Activated CD4-positive, alpha-beta memory T cell treated with anti-CD3 and anti-CD28 coated beads, Interleukin-2, amount 10 ng/mL, durations not matched to agents 7 days and 5 days (primary cell): ENCODE results near the gene ST3GAL6. TPM values are rescaled to one million over a fixed set of nuclear protein-coding genes. Genes with fewer than 3 reads are reported as not detected.
"Not testable (repeated sequence)": the region's sequence is repeated elsewhere in the genome, so short reads cannot be mapped to it uniquely, and the experiment has no call there.

Experiments used
- CTCF ChIA-PET: fragments of 350-600 bp; sonication (Branson Sonifier 250); formaldehyde crosslinking; loops from one replicate; lab custom pipeline; 2021; ENCODE audit warnings: antibody characterized with exemption, inconsistent platforms; lab: Charles Lee
- POLR2A ChIA-PET: fragments of 350-600 bp; sonication (Branson Sonifier 250); formaldehyde crosslinking; loops from one replicate; lab custom pipeline; 2021; ENCODE audit warnings: antibody characterized with exemption; lab: Charles Lee
- DNase-seq: peaks from one replicate; pipeline ENCODE4 v3.0.0-alpha.2; 2020
- H3K27ac Mint-ChIP-seq: one replicate; pipeline ENCODE4 v1.8.0; 2021; ENCODE audit warnings: mild to moderate bottlenecking, mixed read lengths
- H3K27me3 Mint-ChIP-seq: one replicate; pipeline ENCODE4 v1.8.0; 2021; ENCODE audit warnings: mixed read lengths
- H3K36me3 Mint-ChIP-seq: one replicate; pipeline ENCODE4 v1.8.0; 2021; ENCODE audit warnings: low read depth, mixed read lengths
- H3K4me1 Mint-ChIP-seq: one replicate; pipeline ENCODE4 v1.8.0; 2021; ENCODE audit warnings: mixed read lengths
- H3K4me3 Mint-ChIP-seq: one replicate; pipeline ENCODE4 v1.8.0; 2021; ENCODE audit warnings: mild to moderate bottlenecking, mixed read lengths
- H3K9me3 Mint-ChIP-seq: one replicate; pipeline ENCODE4 v1.8.0; 2021; ENCODE audit warnings: mixed read lengths
- total RNA-seq, 2 experiments: library from RNA; stranded (reverse); gene quantifications; one replicate each; pipeline ENCODE4 v1.2.3, GENCODE V29; 2021

The ST3GAL6 gene
- total RNA-seq, 2 experiments from 2014 or later = not detected

DNA sequence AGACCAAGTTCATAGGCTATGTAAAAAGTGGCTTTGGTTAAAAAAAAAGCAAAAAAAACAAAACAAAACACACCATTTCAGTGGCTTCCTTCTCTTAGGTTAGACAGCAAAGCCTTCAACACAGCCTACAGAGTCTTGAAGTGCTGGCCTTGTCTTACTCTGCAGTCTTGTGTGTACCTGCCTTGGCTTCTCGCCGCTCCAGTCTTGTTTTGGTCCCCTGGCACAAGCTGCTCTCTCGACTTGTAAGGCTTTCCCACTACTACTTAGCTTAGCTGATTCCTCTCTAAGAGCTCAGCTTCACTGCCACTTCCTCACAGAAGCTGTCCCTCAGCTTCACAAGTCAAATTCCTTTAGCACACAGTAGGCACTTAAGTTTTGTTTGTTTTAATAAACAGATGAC lies 63.0 kb downstream of the ST3GAL6 start:
- DNase-seq = no peak
- CTCF ChIA-PET = interaction anchor here (2.3 kb wide), 1 partner anchor 9 kb away, joined by 11 read pairs; no protein-coding TSS in a partner anchor
- no peaks in the 10 kb centered on the region for H3K4me1 Mint-ChIP-seq

GRCh38 chr3:98827221-98827920 lies 64.2 kb downstream of the ST3GAL6 start:
- ChIA-PET POLR2A (no interaction called here), CTCF (interaction anchor here (2.3 kb wide), 1 partner anchor 10 kb away, joined by 11 read pairs; no protein-coding TSS in a partner anchor)
- no peak for DNase-seq
- H3K4me3 Mint-ChIP-seq = no peak overlapping the region
- H3K9me3 Mint-ChIP-seq = no peaks in the 10 kb centered on the region
- peaks cover 6% of the 10 kb centered on the region for H3K27me3 Mint-ChIP-seq
- H3K36me3 Mint-ChIP-seq = no peaks in the 10 kb centered on the region
- H3K4me1 Mint-ChIP-seq = no peaks in the 10 kb centered on the region
- no peak overlapping the region for H3K27ac Mint-ChIP-seq

More for the DNA sequence above, 63.0 kb downstream of the ST3GAL6 start:
- POLR2A ChIA-PET = no interaction called here
- H3K27me3 Mint-ChIP-seq = peaks cover 6% of the 10 kb centered on the region
- no peaks in the 10 kb centered on the region for H3K36me3 Mint-ChIP-seq
- H3K4me3 Mint-ChIP-seq = no peak overlapping the region
- no peak overlapping the region for H3K27ac Mint-ChIP-seq
- no peaks in the 10 kb centered on the region for H3K9me3 Mint-ChIP-seq

- peaks cover 6% of the 10 kb centered on the region for H3K27me3 Mint-ChIP-seq
Observed at GRCh38 chr3:98829246-98829832, 66.2 kb downstream of the ST3GAL6 start.

DNA sequence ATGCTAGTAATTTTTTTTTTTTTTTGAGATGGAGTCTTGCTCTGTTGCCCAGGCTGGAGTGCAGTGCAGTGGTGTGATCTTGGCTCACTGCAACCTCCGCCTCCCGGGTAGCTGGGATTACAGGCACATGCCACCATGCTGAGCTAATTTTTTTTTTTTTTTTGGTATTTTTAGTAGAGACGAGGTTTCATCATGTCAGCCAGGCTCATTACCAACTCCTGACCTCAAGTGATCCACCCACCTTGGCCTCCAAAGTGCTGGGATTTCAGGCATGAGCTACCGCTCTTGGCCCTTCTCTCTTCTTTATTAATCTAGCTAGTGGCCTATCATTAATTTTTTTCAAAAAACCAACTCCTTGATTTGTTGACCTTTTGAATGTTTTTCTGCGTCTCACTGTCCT lies 67.9 kb downstream of the ST3GAL6 start:
- DNase-seq, H3K27ac Mint-ChIP-seq, POLR2A ChIA-PET, H3K36me3 Mint-ChIP-seq, H3K9me3 Mint-ChIP-seq, H3K4me1 Mint-ChIP-seq, H3K4me3 Mint-ChIP-seq, H3K27me3 Mint-ChIP-seq, CTCF ChIA-PET: not testable (repeated sequence)

More at GRCh38 chr3:98829246-98829832, 66.2 kb downstream of the ST3GAL6 start:
- H3K36me3 Mint-ChIP-seq = no peaks in the 10 kb centered on the region
- H3K4me1 Mint-ChIP-seq = no peaks in the 10 kb centered on the region
- H3K4me3 Mint-ChIP-seq = no peak overlapping the region
- ChIA-PET POLR2A (no interaction called here), CTCF (no interaction called here)
- H3K27ac Mint-ChIP-seq = no peak overlapping the region
- H3K9me3 Mint-ChIP-seq = no peaks in the 10 kb centered on the region
- DNase-seq = no peak

GRCh38 chr3:98839846-98840245 lies 76.7 kb downstream of the ST3GAL6 start:
- H3K36me3 Mint-ChIP-seq = no peaks in the 10 kb centered on the region
- H3K27ac Mint-ChIP-seq = no peak overlapping the region
- POLR2A ChIA-PET = no interaction called here
- DNase-seq = no peak
- CTCF ChIA-PET = interaction anchor here (1.2 kb wide), 1 partner anchor 22 kb away, joined by 3 read pairs; no protein-coding TSS in a partner anchor
- no peaks in the 10 kb centered on the region for H3K9me3 Mint-ChIP-seq
- H3K4me1 Mint-ChIP-seq = no peaks in the 10 kb centered on the region
- H3K4me3 Mint-ChIP-seq = no peak overlapping the region
- H3K27me3 Mint-ChIP-seq = no peaks in the 10 kb centered on the region

DNA sequence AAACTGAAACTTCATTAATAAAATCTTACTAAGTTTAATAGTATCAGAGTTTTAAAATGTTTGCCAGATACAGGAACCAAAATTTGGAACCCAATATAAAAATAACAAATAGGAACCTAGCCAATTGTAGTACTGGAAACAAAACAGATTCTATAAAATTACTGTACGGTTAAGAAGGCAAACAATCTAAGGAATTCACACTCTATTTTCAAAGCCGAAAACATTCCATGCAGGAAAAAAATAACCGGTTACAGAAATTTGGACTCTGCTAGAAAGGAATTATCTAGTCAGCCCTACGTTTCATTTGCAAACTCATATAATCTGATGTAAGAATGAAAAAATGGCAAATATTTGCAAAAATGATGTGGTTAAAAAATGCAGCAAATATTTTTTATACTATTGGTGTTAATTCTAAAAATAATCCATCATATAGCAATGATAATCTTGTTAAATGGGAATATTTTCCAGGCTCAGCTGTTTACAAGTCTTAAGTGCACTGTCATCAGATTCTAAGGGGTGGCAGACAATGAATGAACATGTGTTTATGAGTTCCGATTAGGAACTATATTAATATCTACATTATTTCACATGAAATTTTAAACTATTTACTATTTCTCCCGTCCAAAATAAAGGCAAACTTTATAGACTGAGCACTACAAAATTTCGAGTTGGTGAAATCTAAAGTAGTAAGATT lies 80.3 kb downstream of the ST3GAL6 start:
- H3K4me3 Mint-ChIP-seq = no peak overlapping the region
- H3K4me1 Mint-ChIP-seq = no peaks in the 10 kb centered on the region
- H3K27me3 Mint-ChIP-seq = no peaks in the 10 kb centered on the region
- no peak overlapping the region for H3K27ac Mint-ChIP-seq
- no peaks in the 10 kb centered on the region for H3K9me3 Mint-ChIP-seq
- H3K36me3 Mint-ChIP-seq = no peaks in the 10 kb centered on the region
- ChIA-PET POLR2A (no interaction called here), CTCF (no interaction called here)
- DNase-seq = no peak

Other genes with a start within 250 kb of the ST3GAL6 start
- 100 to 1,000 TPM; 673 to 683 TPM for gene CLDND1, start 240.4 kb upstream of the ST3GAL6 start, total RNA-seq
- gene GPR15, start 231.4 kb upstream of the ST3GAL6 start, total RNA-seq = 100 to 1,000 TPM; 111 TPM
- 10 to 100 TPM; 75.9 to 78.0 TPM for gene CPOX, start 169.7 kb upstream of the ST3GAL6 start, total RNA-seq
- 1 to 10 TPM in 1 of 2 experiments, under 1 TPM in 1; 0.83 to 1.4 TPM for gene DCBLD2, start 138.4 kb downstream of the ST3GAL6 start, total RNA-seq